ENCODE results near the gene MAGOHB.
A peak's percentile ranks its signal among the peaks of the same experiment; 100 is the strongest.
"Not testable (repeated sequence)": the region's sequence is repeated elsewhere in the genome, so short reads cannot be mapped to it uniquely, and the experiment has no call there.

The MAGOHB gene

GRCh38 chr12:10613349-10614055 lies at the start of gene MAGOHB:
MAGOHB (minus strand) TSS chr12:10613609; CDS start chr12:10613532, 77 bp downstream.
- peak; percentile 100 for DNase-seq (ENCODE audit: low read depth)

GRCh38 chr12:10661338-10661737 lies 47.9 kb upstream of the MAGOHB start:
- DNase-seq (ENCODE audit: low read depth): no peak

GRCh38 chr12:10654003-10654402 lies 40.6 kb upstream of the MAGOHB start:
- no peak for DNase-seq (ENCODE audit: low read depth)

GRCh38 chr12:10652192-10652591 lies 38.8 kb upstream of the MAGOHB start:
- DNase-seq (ENCODE audit: low read depth): no peak

GRCh38 chr12:10646576-10646975 lies 33.2 kb upstream of the MAGOHB start:
- not testable (repeated sequence) for DNase-seq (ENCODE audit: low read depth)

- DNase-seq (ENCODE audit: low read depth): no peak
Measured at GRCh38 chr12:10645910-10646309, 32.5 kb upstream of the MAGOHB start.

- DNase-seq (ENCODE audit: low read depth): no peak
Measured at GRCh38 chr12:10641735-10642500, 28.5 kb upstream of the MAGOHB start.

GRCh38 chr12:10638728-10639127 lies 25.3 kb upstream of the MAGOHB start:
- no peak for DNase-seq (ENCODE audit: low read depth)

- DNase-seq (ENCODE audit: low read depth): no peak
Measured at GRCh38 chr12:10636611-10637010, 23.2 kb upstream of the MAGOHB start.

- DNase-seq (ENCODE audit: low read depth): no peak
Measured at GRCh38 chr12:10636124-10636523, 22.7 kb upstream of the MAGOHB start.

GRCh38 chr12:10635306-10635705 lies 21.9 kb upstream of the MAGOHB start:
- DNase-seq (ENCODE audit: low read depth): no peak

GRCh38 chr12:10634427-10634826 lies 21.0 kb upstream of the MAGOHB start:
- no peak for DNase-seq (ENCODE audit: low read depth)

GRCh38 chr12:10633541-10633940 lies 20.1 kb upstream of the MAGOHB start:
- no peak for DNase-seq (ENCODE audit: low read depth)

GRCh38 chr12:10632226-10632625 lies 18.8 kb upstream of the MAGOHB start:
- DNase-seq (ENCODE audit: low read depth): no peak

- DNase-seq (ENCODE audit: low read depth): no peak
Measured at GRCh38 chr12:10624605-10625004, 11.2 kb upstream of the MAGOHB start.

- DNase-seq (ENCODE audit: low read depth): no peak
Measured at GRCh38 chr12:10623131-10623530, 9.7 kb upstream of the MAGOHB start.

- no peak for DNase-seq (ENCODE audit: low read depth)
Measured at GRCh38 chr12:10621278-10621677, 7.9 kb upstream of the MAGOHB start.

- DNase-seq (ENCODE audit: low read depth): no peak
Measured at GRCh38 chr12:10620078-10620779, 6.8 kb upstream of the MAGOHB start.

- no peak for DNase-seq (ENCODE audit: low read depth)
Measured at GRCh38 chr12:10618338-10618987, 5.1 kb upstream of the MAGOHB start.

GRCh38 chr12:10617863-10618262 lies 4.5 kb upstream of the MAGOHB start:
- DNase-seq (ENCODE audit: low read depth): no peak

- no peak for DNase-seq (ENCODE audit: low read depth)
Measured at GRCh38 chr12:10615532-10615931, 2.1 kb upstream of the MAGOHB start.

- no peak for DNase-seq (ENCODE audit: low read depth)
Measured at GRCh38 chr12:10614056-10614370, 604 bp upstream of the MAGOHB start.

GRCh38 chr12:10612984-10613348 lies 443 bp downstream of the MAGOHB start:
- DNase-seq (ENCODE audit: low read depth): no peak
